ENCODE measurements around the gene LGR5. TPM values are rescaled to one million over a fixed set of nuclear protein-coding genes. Genes with fewer than 3 reads are reported as not detected.
A peak's percentile ranks its signal among the peaks of the same experiment; 100 is the strongest.

Gene LGR5
- total RNA-seq, 4 donors from 2014 or later = 5.1 to 19.8 (median 17.6) TPM

- DNase-seq = peak in 1 of 3 donors; percentile 59
- peaks cover 0 to 3% (median 0%) of the 10 kb centered on the region in 4 donors for H3K9me3 ChIP-seq
- H3K36me3 ChIP-seq = no peaks in the 10 kb centered on the region
- no peak overlapping the region for H3K4me3 ChIP-seq
- H3K27ac ChIP-seq = no peak overlapping the region
- H3K4me1 ChIP-seq = no peaks in the 10 kb centered on the region
- H3K27me3 ChIP-seq = no peaks in the 10 kb centered on the region
- TF ChIP-seq, protein P1, sequence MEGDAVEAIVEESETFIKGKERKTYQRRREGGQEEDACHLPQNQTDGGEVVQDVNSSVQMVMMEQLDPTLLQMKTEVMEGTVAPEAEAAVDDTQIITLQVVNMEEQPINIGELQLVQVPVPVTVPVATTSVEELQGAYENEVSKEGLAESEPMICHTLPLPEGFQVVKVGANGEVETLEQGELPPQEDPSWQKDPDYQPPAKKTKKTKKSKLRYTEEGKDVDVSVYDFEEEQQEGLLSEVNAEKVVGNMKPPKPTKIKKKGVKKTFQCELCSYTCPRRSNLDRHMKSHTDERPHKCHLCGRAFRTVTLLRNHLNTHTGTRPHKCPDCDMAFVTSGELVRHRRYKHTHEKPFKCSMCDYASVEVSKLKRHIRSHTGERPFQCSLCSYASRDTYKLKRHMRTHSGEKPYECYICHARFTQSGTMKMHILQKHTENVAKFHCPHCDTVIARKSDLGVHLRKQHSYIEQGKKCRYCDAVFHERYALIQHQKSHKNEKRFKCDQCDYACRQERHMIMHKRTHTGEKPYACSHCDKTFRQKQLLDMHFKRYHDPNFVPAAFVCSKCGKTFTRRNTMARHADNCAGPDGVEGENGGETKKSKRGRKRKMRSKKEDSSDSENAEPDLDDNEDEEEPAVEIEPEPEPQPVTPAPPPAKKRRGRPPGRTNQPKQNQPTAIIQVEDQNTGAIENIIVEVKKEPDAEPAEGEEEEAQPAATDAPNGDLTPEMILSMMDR (IDR thresholded peaks at IDR 0.05) = peak; percentile 7 to 78 (median 70)
- TF ChIP-seq POLR2A (IDR thresholded peaks at IDR 0.05) = no peak
Measured at GRCh38 chr12:71415336-71416231, 24.0 kb upstream of the LGR5 start.

DNA sequence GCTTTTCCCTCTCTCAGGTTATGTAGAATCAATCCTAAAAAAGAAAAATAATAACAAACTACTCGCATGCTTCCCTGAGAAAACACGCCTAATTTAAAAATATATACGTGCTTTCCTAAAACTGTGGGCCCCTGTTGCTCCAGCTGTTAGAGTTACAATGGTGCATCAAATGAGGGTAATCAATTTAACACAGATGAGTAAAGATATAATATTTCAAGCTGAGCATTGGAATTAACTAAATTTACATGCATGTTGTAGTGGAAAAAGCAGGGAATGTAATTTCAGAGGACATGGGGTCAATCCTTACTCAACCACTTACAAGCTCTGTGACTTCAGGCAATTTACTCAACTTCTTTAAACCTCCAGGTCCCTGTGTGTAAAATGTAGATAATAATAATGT lies 22.4 kb upstream of the LGR5 start:
- Histone ChIP-seq H3K36me3 (no peaks in the 10 kb centered on the region), H3K27ac (no peak overlapping the region), H3K27me3 (no peaks in the 10 kb centered on the region), H3K4me1 (no peaks in the 10 kb centered on the region), H3K9me3 (no peaks in the 10 kb centered on the region), H3K4me3 (no peak overlapping the region)
- no peak for TF ChIP-seq POLR2A (IDR thresholded peaks at IDR 0.05)
- no peak for DNase-seq

DNA sequence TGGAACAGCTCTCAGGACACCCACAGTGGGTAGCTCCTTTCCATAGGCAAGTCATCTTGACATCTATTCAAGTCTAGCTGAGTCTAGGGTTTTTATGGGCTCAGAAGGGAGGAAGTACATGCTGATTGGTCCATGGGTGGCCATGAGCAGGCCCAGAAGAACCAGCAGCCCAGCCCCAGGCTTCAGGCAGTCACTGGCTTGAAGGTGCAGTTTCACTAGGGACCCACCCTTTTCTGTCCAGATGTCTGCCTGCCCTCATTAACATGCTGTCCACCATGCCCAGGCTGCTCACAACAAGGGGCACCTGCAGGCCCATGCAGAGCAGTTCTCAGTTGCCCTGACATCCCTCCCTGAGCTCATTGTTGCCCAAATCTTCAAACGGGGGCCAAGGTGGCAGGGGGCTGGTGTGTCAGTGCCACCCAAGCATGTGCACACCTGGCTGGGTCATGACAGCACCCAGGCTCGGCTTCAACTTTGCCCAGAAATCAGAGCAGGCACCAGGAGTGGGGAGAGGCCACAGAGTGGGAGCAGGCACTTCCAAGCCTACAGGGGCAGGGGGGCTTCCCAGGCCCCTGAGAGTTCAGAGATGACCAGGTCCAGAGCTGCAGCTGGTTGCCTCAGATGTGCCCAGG lies 18.7 kb upstream of the LGR5 start:
- DNase-seq = no peak
- Histone ChIP-seq H3K9me3 (no peaks in the 10 kb centered on the region), H3K36me3 (no peaks in the 10 kb centered on the region), H3K4me1 (no peaks in the 10 kb centered on the region), H3K27ac (no peak overlapping the region), H3K27me3 (no peaks in the 10 kb centered on the region), H3K4me3 (no peak overlapping the region)
- TF ChIP-seq, protein P1 (IDR thresholded peaks at IDR 0.05) = no peak
- no peak for TF ChIP-seq POLR2A (IDR thresholded peaks at IDR 0.05)

GRCh38 chr12:71425568-71426299 lies 13.9 kb upstream of the LGR5 start:
- Histone ChIP-seq H3K4me1 (no peaks in the 10 kb centered on the region), H3K36me3 (no peaks in the 10 kb centered on the region)

DNA sequence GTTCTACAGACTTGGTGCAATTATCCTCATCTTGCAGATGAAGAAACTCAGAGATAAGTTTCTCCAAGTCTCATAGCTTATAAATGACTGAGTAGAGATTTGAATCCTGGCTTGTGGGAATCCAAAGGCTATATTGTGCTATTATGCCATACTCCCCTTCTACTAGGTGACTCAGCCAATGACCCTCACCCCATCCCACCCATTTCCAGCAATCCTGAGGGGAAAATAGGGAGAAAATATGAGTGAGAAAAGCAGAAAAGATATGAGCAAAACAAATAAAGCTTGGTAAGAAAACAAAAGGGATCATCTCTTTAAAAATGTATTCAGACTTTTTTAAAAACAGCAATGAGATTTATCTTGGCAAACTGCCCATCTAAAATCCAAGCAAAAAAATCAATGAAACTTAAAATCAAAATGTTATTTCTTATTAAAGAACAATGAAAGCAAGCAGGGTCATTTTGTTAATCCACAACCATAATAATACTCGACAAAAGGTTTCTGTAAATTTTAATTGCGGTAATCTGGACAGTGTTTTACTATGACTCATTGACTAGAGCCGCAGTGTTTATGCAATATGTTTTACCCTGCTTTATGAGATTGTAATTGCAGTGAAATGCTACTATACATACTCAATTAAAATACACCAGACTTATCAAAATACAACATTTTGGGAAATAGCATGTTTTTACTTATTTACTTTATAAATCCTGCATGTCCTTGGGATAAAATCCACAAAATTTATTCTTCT lies 13.1 kb upstream of the LGR5 start:
- no peaks in the 10 kb centered on the region for H3K27me3 ChIP-seq
- no peak overlapping the region for H3K4me3 ChIP-seq
- no peaks in the 10 kb centered on the region for H3K9me3 ChIP-seq
- H3K4me1 ChIP-seq = no peaks in the 10 kb centered on the region
- TF ChIP-seq POLR2A (IDR thresholded peaks at IDR 0.05) = no peak
- TF ChIP-seq, protein P1 (IDR thresholded peaks at IDR 0.05) = no peak
- H3K27ac ChIP-seq = no peak overlapping the region
- no peaks in the 10 kb centered on the region for H3K36me3 ChIP-seq
- no peak for DNase-seq

More at GRCh38 chr12:71425568-71426299, 13.9 kb upstream of the LGR5 start:
- no peak overlapping the region for H3K27ac ChIP-seq
- DNase-seq = no peak
- TF ChIP-seq POLR2A (IDR thresholded peaks at IDR 0.05) = no peak
- TF ChIP-seq, protein P1 (IDR thresholded peaks at IDR 0.05) = no peak
- no peak overlapping the region for H3K4me3 ChIP-seq
- H3K9me3 ChIP-seq = no peaks in the 10 kb centered on the region
- H3K27me3 ChIP-seq = no peaks in the 10 kb centered on the region

Data from Peyer's patch (tissue), 4 donors.